ENCODE measurements around the gene ZNF500. TPM values are rescaled to one million over a fixed set of nuclear protein-coding genes. Genes with fewer than 3 reads are reported as not detected.

Gene ZNF500
- total and polyA plus RNA-seq, 2 of the 4 experiments (the other 2 are of a cell fraction), result 4.5 to 5.9 TPM

DNA sequence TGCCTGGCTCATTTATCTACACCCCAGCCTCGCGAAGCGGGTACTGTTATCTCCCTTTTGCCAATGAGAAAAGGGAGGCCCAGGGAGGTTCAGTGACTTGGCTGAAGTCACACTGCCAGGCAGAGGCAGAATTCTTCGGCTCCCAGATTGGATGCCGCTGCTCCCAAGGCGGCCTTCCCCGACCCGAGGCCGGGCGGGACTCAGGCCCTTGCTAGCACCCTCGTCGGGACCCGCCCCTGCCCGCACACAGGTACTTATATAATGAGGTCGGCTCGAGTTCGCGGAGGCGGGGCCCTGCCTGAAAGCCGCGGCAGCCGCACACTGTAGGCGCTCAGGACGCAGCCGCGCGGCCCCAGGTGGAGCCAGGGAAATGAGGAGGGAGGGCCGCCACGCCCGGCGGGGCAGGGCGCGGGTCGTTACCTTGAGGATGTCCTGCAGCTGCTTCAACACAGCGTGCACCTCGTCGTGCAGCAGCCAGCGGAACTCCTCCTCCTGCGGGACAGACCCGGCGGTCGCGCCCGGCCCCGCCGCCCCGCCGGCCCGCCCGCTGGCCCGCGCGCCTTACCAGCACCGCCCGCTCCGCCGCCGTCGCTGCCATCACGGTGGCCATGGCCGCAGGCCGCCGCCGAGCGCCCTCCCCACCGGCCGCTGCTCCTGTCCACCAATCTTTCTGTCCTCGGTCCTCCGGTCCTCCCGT, 35.1 kb upstream of the ZNF500 start, which contains the start of gene ROGDI:
Gene ROGDI (minus strand): TSS at position 672 of the 697 bp plus-strand sequence. CDS start 62 bp downstream, at position 610.
- peak; percentile 30 for ATAC-seq (ENCODE audit: low read depth)
- H3K9me3 ChIP-seq (ENCODE audit: control insufficient read depth, insufficient read depth, low read length), result no peaks in the 10 kb centered on the region
- no peaks in the 10 kb centered on the region for H3K27me3 ChIP-seq (ENCODE audit: control insufficient read depth, insufficient read depth, low read length)
- H4K5ac ChIP-seq (ENCODE audit: low read depth, low read length), result 0 out of 2 replicates have a peak within 1 kb of the TSS, but pooled peaks have one; percentile 31
- H3K4me2 ChIP-seq (ENCODE audit: low read depth, low read length), result peak within 1 kb of the TSS; percentile 86
- H2BK120ac ChIP-seq (ENCODE audit: low read depth, low read length), result peak within 1 kb of the TSS; percentile 62; the same call in 1 of the 2 replicates
- H3K14ac ChIP-seq (replicated peaks; ENCODE audit: low read depth, low read length), result peak within 1 kb of the TSS; percentile 50; the same call in 1 of the 2 replicates
- dilution Hi-C loops (cut with HindIII; ENCODE audit: low sequenced_read_pairs, unreplicated experiment) (no loop called here), intact Hi-C loops (cut with micrococcal nuclease) (loop anchor here (2.0 to 5.0 kb wide), 2 partner anchors 35 to 155 kb away; partner anchors contain the start of gene ZNF500), in situ Hi-C loops (cut with MboI; ENCODE audit: low sequenced_read_pairs) (no loop called here)
- 1% methylated on average over 50 of the region's 70 CpGs; no CpG with 5 or more reads in 1 of the 2 experiments for WGBS, 2 experiments (ENCODE audit: extremely low coverage in 2 of 2, insufficient read length in 1 of 2)
- TF ChIP-seq MAZ (IDR thresholded peaks at IDR 0.05; ENCODE audit: borderline replicate concordance, low read depth, low read length), result no peak
- TF ChIP-seq NFE2L2 (IDR thresholded peaks at IDR 0.05; ENCODE audit: low read depth, low read length), result no peak
- TF ChIP-seq, protein P1, sequence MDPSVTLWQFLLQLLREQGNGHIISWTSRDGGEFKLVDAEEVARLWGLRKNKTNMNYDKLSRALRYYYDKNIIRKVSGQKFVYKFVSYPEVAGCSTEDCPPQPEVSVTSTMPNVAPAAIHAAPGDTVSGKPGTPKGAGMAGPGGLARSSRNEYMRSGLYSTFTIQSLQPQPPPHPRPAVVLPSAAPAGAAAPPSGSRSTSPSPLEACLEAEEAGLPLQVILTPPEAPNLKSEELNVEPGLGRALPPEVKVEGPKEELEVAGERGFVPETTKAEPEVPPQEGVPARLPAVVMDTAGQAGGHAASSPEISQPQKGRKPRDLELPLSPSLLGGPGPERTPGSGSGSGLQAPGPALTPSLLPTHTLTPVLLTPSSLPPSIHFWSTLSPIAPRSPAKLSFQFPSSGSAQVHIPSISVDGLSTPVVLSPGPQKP (IDR thresholded peaks at IDR 0.05; ENCODE audit: borderline replicate concordance, low read depth, low read length), result no peak
- TF ChIP-seq MAFK (IDR thresholded peaks at IDR 0.05; ENCODE audit: low read depth, low read length), result no peak
- TF ChIP-seq RFX5 (IDR thresholded peaks at IDR 0.05; ENCODE audit: low read depth, low read length), result no peak
- peaks cover 0 to 7% of the 10 kb centered on the region in 2 experiments; a peak in 1 of 4 replicates for H3K79me1 ChIP-seq (ENCODE audit: low read depth in 1 of 2, low read length in 2 of 2)
- no peak within 1 kb of the TSS for H3K56ac ChIP-seq (ENCODE audit: extremely low read depth, insufficient read depth, low read length)
- peak within 1 kb of the TSS; percentile 79 to 84; a peak in 3 of 4 replicates for H4K8ac ChIP-seq (ENCODE audit: low read depth in 2 of 2, low read length in 2 of 2)
- no peak within 1 kb of the TSS for H3K18ac ChIP-seq (ENCODE audit: low read depth, low read length)
- peak within 1 kb of the TSS; percentile 59 for H3K27ac ChIP-seq (ENCODE audit: insufficient read depth, low read length)
- H4K20me1 ChIP-seq (ENCODE audit: insufficient read depth, low read length), result no peaks in the 10 kb centered on the region; the same call in 1 of the 2 replicates
- no peak within 1 kb of the TSS; the same call in 1 of the 2 replicates for H4K91ac ChIP-seq (ENCODE audit: insufficient read depth, low read depth, low read length)
- H3K4ac ChIP-seq (ENCODE audit: low read depth, low read length), result peak within 1 kb of the TSS; percentile 90
- CTCF ChIA-PET, result no interaction called here
- H2AFZ ChIP-seq (replicated peaks; ENCODE audit: low read length, poor library complexity), result peak within 1 kb of the TSS; percentile 97
- H2AK5ac ChIP-seq (ENCODE audit: low read depth, low read length), result no peak within 1 kb of the TSS
- peak within 1 kb of the TSS; percentile 91 for H2AK9ac ChIP-seq (replicated peaks; ENCODE audit: low read depth, low read length, poor library complexity)
- H2BK5ac ChIP-seq (ENCODE audit: low read depth, low read length, poor library complexity, severe bottlenecking), result peak within 1 kb of the TSS; percentile 81
- H3K4me3 ChIP-seq (ENCODE audit: insufficient read depth, low read depth, low read length), result peak within 1 kb of the TSS; percentile 94
- no peak within 1 kb of the TSS for H2BK20ac ChIP-seq (ENCODE audit: low read depth, low read length)
- H2BK15ac ChIP-seq (ENCODE audit: low read depth, low read length), result no peak within 1 kb of the TSS
- peak within 1 kb of the TSS; percentile 57 for H3K9ac ChIP-seq (ENCODE audit: low read depth, low read length)
- peaks cover 5% of the 10 kb centered on the region; the same call in 1 of the 2 replicates for H3K4me1 ChIP-seq (ENCODE audit: control insufficient read depth, insufficient read depth, low read length)
- BruUV-seq (replicated peaks), result no TSS peak
- H3K9me1 ChIP-seq (ENCODE audit: insufficient read depth, low read length), result no peaks in the 10 kb centered on the region
- POLR2A ChIA-PET (ENCODE audit: unreplicated experiment), result interaction anchor here (0.5 to 0.6 kb wide), 4 partner anchors 45 to 205 kb away, joined by 3 to 5 read pairs (median 4); no protein-coding TSS in a partner anchor
- DNase-seq, result peak; percentile 12
- peaks cover 23% of the 10 kb centered on the region for H3K36me3 ChIP-seq (ENCODE audit: control insufficient read depth, insufficient read depth, low read length)
- H3K23ac ChIP-seq (ENCODE audit: low read depth, low read length), result peak within 1 kb of the TSS; percentile 69
